OCI-LY3 (cell line): ENCODE measurements around the gene HDAC4.

ENCODE experiments used
- H2AFZ ChIP-seq: fragments of 200-600, 300-600 bp; shearing (Covaris generic); 2 replicates; pipeline ENCODE4 v1.6.0; 2014; ENCODE audit warnings: antibody characterized with exemption, low read depth, low read length
- H3K27ac ChIP-seq: fragments of 200-600, 300-600 bp; sonication (generic); 2 replicates; pipeline ENCODE4 v1.5.1; 2014; ENCODE audit warnings: mild to moderate bottlenecking, low read length, moderate library complexity, mixed read lengths
- H3K27me3 ChIP-seq: fragments of 200-600, 300-600 bp; sonication (generic); 2 replicates; pipeline ENCODE4 v1.6.1; 2014; ENCODE audit warnings: low read depth, low read length, mixed read lengths
- H3K36me3 ChIP-seq: fragments of 200-600, 300-600 bp; sonication (generic); replicated peaks from 2 replicates; pipeline ENCODE3; 2014; ENCODE audit warnings: low read depth, low read length, mixed read lengths
- H3K4me1 ChIP-seq: fragments of 300-600, 200-600 bp; sonication (generic); 2 replicates; pipeline ENCODE4 v1.6.1; 2014; ENCODE audit warnings: low read length, mixed read lengths
- H3K4me2 ChIP-seq: fragments of 200-600, 300-600 bp; sonication (generic); 2 replicates; pipeline ENCODE4 v1.6.1; 2014; ENCODE audit warnings: low read length, mixed read lengths
- H3K4me3 ChIP-seq: fragments of 300-600, 200-600 bp; sonication (generic); 2 replicates; pipeline ENCODE4 v1.5.1; 2014; ENCODE audit warnings: antibody characterized with exemption, mild to moderate bottlenecking, low read length, moderate library complexity
- H3K79me2 ChIP-seq: fragments of 300-600, 200-600 bp; shearing (Covaris generic); 2 replicates; pipeline ENCODE4 v1.6.1; 2014; ENCODE audit warnings: mild to moderate bottlenecking, low read length, mixed read lengths
- H3K9ac ChIP-seq: fragments of 300-600, 200-600 bp; shearing (Covaris generic); 2 replicates; pipeline ENCODE4 v1.6.0; 2014; ENCODE audit warnings: mild to moderate bottlenecking, low read length, moderate library complexity
- H3K9me3 ChIP-seq: fragments of 200-600, 300-600 bp; shearing (Covaris generic); 2 replicates; pipeline ENCODE4 v1.6.1; 2014; ENCODE audit warnings: low read length, mixed read lengths; ENCODE audit not compliant: insufficient read depth
- H4K20me1 ChIP-seq: fragments of 200-600, 300-600 bp; sonication (generic); 2 replicates; pipeline ENCODE4 v1.6.1; 2016; ENCODE audit warnings: low read length, mixed read lengths; ENCODE audit not compliant: insufficient read depth
- CTCF ChIP-seq: fragments of 200-600, 300-600 bp; sonication (generic); IDR thresholded peaks from 2 replicates; pipeline ENCODE4 v1.5.1; 2014; ENCODE audit warnings: antibody characterized with exemption, low read length, low read depth
- EZH2phosphoT487 ChIP-seq: fragments of 200-600 bp; shearing (Covaris generic); IDR thresholded peaks from 2 replicates; pipeline ENCODE4 v1.6.1; 2018; ENCODE audit warnings: antibody characterized with exemption, mixed run types, low read depth

Gene HDAC4

GRCh38 chr2:239168575-239168974 is 232.2 kb downstream of the HDAC4 start:
- Histone ChIP-seq H3K4me1 (peaks cover 3% of the 10 kb centered on the region; the same call in 1 of the 2 replicates), H3K4me2 (no peak overlapping the region), H4K20me1 (no peaks in the 10 kb centered on the region), H3K9me3 (peaks cover 6% of the 10 kb centered on the region; the same call in 1 of the 2 replicates), H2AFZ (no peak overlapping the region), H3K27ac (no peak overlapping the region), H3K9ac (no peak overlapping the region), H3K79me2 (no peaks in the 10 kb centered on the region), H3K36me3 (no peaks in the 10 kb centered on the region), H3K27me3 (no peaks in the 10 kb centered on the region), H3K4me3 (no peak overlapping the region)
- TF ChIP-seq EZH2phosphoT487, result no peak
- TF ChIP-seq CTCF, result no peak

GRCh38 chr2:239167766-239168444 is 232.9 kb downstream of the HDAC4 start:
- no peaks in the 10 kb centered on the region for H4K20me1 ChIP-seq
- no peak overlapping the region for H2AFZ ChIP-seq
- H3K36me3 ChIP-seq, result no peaks in the 10 kb centered on the region
- peaks cover 6% of the 10 kb centered on the region; the same call in 1 of the 2 replicates for H3K9me3 ChIP-seq
- H3K4me1 ChIP-seq, result peaks cover 8% of the 10 kb centered on the region; the same call in 1 of the 2 replicates
- no peak overlapping the region for H3K4me3 ChIP-seq
- H3K79me2 ChIP-seq, result no peaks in the 10 kb centered on the region
- TF ChIP-seq CTCF (no peak), EZH2phosphoT487 (no peak)
- no peak overlapping the region for H3K27ac ChIP-seq
- no peaks in the 10 kb centered on the region for H3K27me3 ChIP-seq
- H3K4me2 ChIP-seq, result no peak overlapping the region
- no peak overlapping the region for H3K9ac ChIP-seq

- Histone ChIP-seq H3K79me2 (no peaks in the 10 kb centered on the region), H4K20me1 (no peaks in the 10 kb centered on the region), H3K27ac (no peak overlapping the region), H3K4me2 (no peak overlapping the region), H2AFZ (no peak overlapping the region), H3K4me3 (no peak overlapping the region), H3K9ac (no peak overlapping the region), H3K36me3 (no peaks in the 10 kb centered on the region), H3K27me3 (no peaks in the 10 kb centered on the region), H3K4me1 (peaks cover 8% of the 10 kb centered on the region; the same call in 1 of the 2 replicates), H3K9me3 (peaks cover 6% of the 10 kb centered on the region; the same call in 1 of the 2 replicates)
- no peak for TF ChIP-seq CTCF
- TF ChIP-seq EZH2phosphoT487, result no peak
Measured at GRCh38 chr2:239167011-239167673, 233.7 kb downstream of the HDAC4 start.

- no peak overlapping the region for H3K9ac ChIP-seq
- H3K9me3 ChIP-seq, result peaks cover 3% of the 10 kb centered on the region; the same call in 1 of the 2 replicates
- peaks cover 8% of the 10 kb centered on the region; the same call in 1 of the 2 replicates for H3K4me1 ChIP-seq
- no peaks in the 10 kb centered on the region for H4K20me1 ChIP-seq
- no peak overlapping the region for H2AFZ ChIP-seq
- H3K79me2 ChIP-seq, result no peaks in the 10 kb centered on the region
- no peak overlapping the region for H3K4me3 ChIP-seq
- no peaks in the 10 kb centered on the region for H3K36me3 ChIP-seq
- no peak overlapping the region for H3K4me2 ChIP-seq
- TF ChIP-seq EZH2phosphoT487 (no peak), CTCF (no peak)
- H3K27me3 ChIP-seq, result no peaks in the 10 kb centered on the region
- H3K27ac ChIP-seq, result no peak overlapping the region
Measured at GRCh38 chr2:239166201-239166834, 234.5 kb downstream of the HDAC4 start.
